CD14-positive monocyte (primary cell): ENCODE results near the gene RAB11A. TPM values are rescaled to one million over a fixed set of nuclear protein-coding genes. Genes with fewer than 3 reads are reported as not detected.

Experiments used
- DNase-seq, 3 donors: peaks; one replicate each; pipeline ENCODE4 v3.0.0-alpha.2; 2011 to 2022
- H2AFZ ChIP-seq: 2 replicates; pipeline ENCODE4 v1.6.0; 2012; ENCODE audit warnings: mild to moderate bottlenecking, low read depth, low read length, inconsistent platforms; ENCODE audit not compliant: insufficient read depth, poor library complexity, severe bottlenecking
- H3K27ac ChIP-seq, 2 donors: 1 replicate in 1 of 2; 2 replicates in 1 of 2; pipeline ENCODE4 v1.5.1; 2012 to 2013; ENCODE audit warnings: low read length in 2 of 2, control low read depth in 1 of 2, inconsistent platforms in 1 of 2, low read depth in 1 of 2, mild to moderate bottlenecking in 1 of 2
- H3K27me3 ChIP-seq, 2 donors: one replicate each; pipeline versions ENCODE4 v1.6.0 to v1.6.1; 2011 to 2013; ENCODE audit warnings: low read length in 2 of 2; ENCODE audit not compliant: control insufficient read depth in 2 of 2, insufficient read depth in 2 of 2
- H3K36me3 ChIP-seq, 2 donors: replicated peaks in 1 of 2; 1 replicate in 1 of 2; 2 replicates in 1 of 2; pipeline versions ENCODE4 v1.5.1 to v1.6.1; 2012 to 2013; ENCODE audit warnings: low read length in 2 of 2, control low read depth in 1 of 2, inconsistent platforms in 1 of 2, mild to moderate bottlenecking in 1 of 2; ENCODE audit not compliant: insufficient read depth in 2 of 2, control insufficient read depth in 1 of 2
- H3K4me1 ChIP-seq, 2 donors: 1 replicate in 1 of 2; 2 replicates in 1 of 2; pipeline versions ENCODE4 v1.5.1 to v1.6.1; 2012 to 2013; ENCODE audit warnings: low read length in 2 of 2, control low read depth in 1 of 2, inconsistent platforms in 1 of 2, mild to moderate bottlenecking in 1 of 2, moderate library complexity in 1 of 2; ENCODE audit not compliant: insufficient read depth in 2 of 2, control insufficient read depth in 1 of 2
- H3K4me2 ChIP-seq: replicated peaks from 2 replicates; pipeline ENCODE3; 2012; ENCODE audit warnings: low read length, moderate library complexity, mild to moderate bottlenecking; ENCODE audit not compliant: poor library complexity, severe bottlenecking; ENCODE audit errors: extremely low read depth
- H3K4me3 ChIP-seq, 3 experiments: fragments of 200-600 bp in 1 of 3; sonication (generic) in 1 of 3; replicated peaks in 1 of 3; 1 replicate in 2 of 3; 2 replicates in 1 of 3; pipeline ENCODE4 v1.5.1; 2011 to 2013; ENCODE audit warnings: low read length in 3 of 3, mild to moderate bottlenecking in 3 of 3, control low read depth in 2 of 3, low read depth in 2 of 3, inconsistent platforms in 1 of 3, moderate library complexity in 1 of 3
- H3K79me2 ChIP-seq: 2 replicates; pipeline ENCODE4 v1.6.0; 2012; ENCODE audit warnings: mild to moderate bottlenecking, control low read depth, inconsistent platforms, low read length, moderate library complexity; ENCODE audit not compliant: insufficient read depth
- H3K9ac ChIP-seq: 2 replicates; pipeline ENCODE4 v1.6.0; 2017; ENCODE audit warnings: low read length, mild to moderate bottlenecking; ENCODE audit not compliant: insufficient read depth, poor library complexity, severe bottlenecking
- H3K9me3 ChIP-seq, 2 donors: replicated peaks in 1 of 2; 1 replicate in 1 of 2; 2 replicates in 1 of 2; pipeline versions ENCODE4 v1.5.1 to v1.6.1; 2012 to 2013; ENCODE audit warnings: low read length in 2 of 2, control low read depth in 1 of 2; ENCODE audit not compliant: control insufficient read depth in 1 of 2, insufficient read depth in 1 of 2
- H4K20me1 ChIP-seq: 2 replicates; pipeline ENCODE4 v1.6.0; 2012; ENCODE audit warnings: mild to moderate bottlenecking, low read length, control low read depth, moderate library complexity; ENCODE audit not compliant: insufficient read depth
- H3K27ac Mint-ChIP-seq, 7 donors: one replicate each; pipeline ENCODE4 v1.8.0; 2020; ENCODE audit warnings: mild to moderate bottlenecking in 7 of 7, mixed read lengths in 7 of 7, moderate library complexity in 6 of 7, inconsistent platforms in 2 of 7
- H3K27me3 Mint-ChIP-seq, 3 donors: one replicate each; pipeline ENCODE4 v1.8.0; 2021 to 2022; ENCODE audit warnings: low read depth in 3 of 3, mild to moderate bottlenecking in 3 of 3, mixed read lengths in 3 of 3, moderate library complexity in 3 of 3, inconsistent platforms in 1 of 3
- H3K36me3 Mint-ChIP-seq, 2 donors: one replicate each; pipeline ENCODE4 v1.8.0; 2020; ENCODE audit warnings: mixed read lengths in 2 of 2, inconsistent platforms in 1 of 2, mild to moderate bottlenecking in 1 of 2
- H3K4me1 Mint-ChIP-seq: one replicate; pipeline ENCODE4 v1.8.0; 2020; ENCODE audit warnings: mild to moderate bottlenecking, mixed read lengths
- H3K4me3 Mint-ChIP-seq, 2 donors: one replicate each; pipeline ENCODE4 v1.8.0; 2020; ENCODE audit warnings: mild to moderate bottlenecking in 2 of 2, mixed read lengths in 2 of 2, moderate library complexity in 1 of 2
- H3K9me3 Mint-ChIP-seq, 7 donors: one replicate each; pipeline ENCODE4 v1.8.0; 2020 to 2022; ENCODE audit warnings: mixed read lengths in 7 of 7, mild to moderate bottlenecking in 6 of 7, moderate library complexity in 6 of 7, inconsistent platforms in 2 of 7
- CTCF ChIP-seq: fragments of 200-600 bp; IDR thresholded peaks from one replicate; pipeline ENCODE4 v1.8.0; 2022; ENCODE audit warnings: antibody characterized with exemption, mild to moderate bottlenecking
- WGBS: methylation state at CpG from one replicate; pipeline ENCODE4 v1.1.5; 2013; ENCODE audit warnings: missing lambda C conversion rate; ENCODE audit not compliant: insufficient coverage; 5-methylcytosine and 5-hydroxymethylcytosine counted together
- intact Hi-C, 2 donors: fragments of 100-400 bp; cut with micrococcal nuclease; formaldehyde crosslinking; loops; one replicate each; pipeline versions ENCODE4 v1.15.0 to v1.15.1; 2023
- polyA plus RNA-seq, 3 donors: library from polyadenylated mRNA; depleted of rRNA in 1 of 3; unstranded in 2 of 3; stranded (reverse) in 1 of 3; fragments of 300-500 nt in 2 of 3; fragments of >200 nt in 1 of 3; fragmentation: Illumina TruSeq in 2 of 3; gene quantifications; 1 replicate in 2 of 3; 2 replicates in 1 of 3; pipeline ENCODE4 v1.2.3, GENCODE V29; 2012 to 2021

Gene RAB11A
- polyA plus RNA-seq, 3 donors: 180 to 310 (median 300) TPM

GRCh38 chr15:65829130-65829764 is 40.0 kb upstream of the RAB11A start:
- Histone ChIP-seq H3K27me3 (no peaks in the 10 kb centered on the region), H3K9me3 (no peaks in the 10 kb centered on the region), H3K36me3 (no peaks in the 10 kb centered on the region), H3K79me2 (no peaks in the 10 kb centered on the region), H3K9ac (no peak overlapping the region), H3K4me3 (no peak overlapping the region), H3K27ac (no peak overlapping the region), H3K4me2 (no peak overlapping the region), H4K20me1 (no peaks in the 10 kb centered on the region), H2AFZ (no peak overlapping the region), H3K4me1 (peaks cover 51 to 54% of the 10 kb centered on the region in 2 donors)
- 50% methylated on average over 2 of the region's 7 CpGs for WGBS
- no peak overlapping the region for H3K4me3 Mint-ChIP-seq
- peaks cover 63% of the 10 kb centered on the region for H3K4me1 Mint-ChIP-seq
- peaks cover 0 to 2% (median 0%) of the 10 kb centered on the region in 3 donors for H3K27me3 Mint-ChIP-seq
- H3K27ac Mint-ChIP-seq: peak overlapping the region in 1 of 7 donors; percentile 41
- TF ChIP-seq CTCF: peak; percentile 53
- H3K36me3 Mint-ChIP-seq: peaks cover 0 to 2% of the 10 kb centered on the region in 2 donors
- no peaks in the 10 kb centered on the region for H3K9me3 Mint-ChIP-seq
- intact Hi-C loops: loop anchor here in 1 of 2 donors (5.0 kb wide), 1 partner anchor 37 kb away; the partner anchor contains the start of gene DENND4A
- peak in 1 of 3 donors; percentile 21 for DNase-seq

- no peaks in the 10 kb centered on the region for H3K9me3 ChIP-seq
- H3K4me1 ChIP-seq: peaks cover 61 to 67% of the 10 kb centered on the region in 2 donors
- 3% methylated on average over 5 of the region's 8 CpGs for WGBS
- intact Hi-C loops: loop anchor here in 1 of 2 donors (2.0 to 5.0 kb wide), 2 partner anchors 14 to 40 kb away; partner anchors contain the start of gene DENND4A
- H2AFZ ChIP-seq: peak overlapping the region; percentile 78
- H3K27me3 ChIP-seq: no peaks in the 10 kb centered on the region
- TF ChIP-seq CTCF: no peak
- Mint-ChIP-seq H3K27me3 (peaks cover 0 to 2% (median 0%) of the 10 kb centered on the region in 3 donors), H3K4me3 (peak overlapping the region; percentile 61 to 86), H3K27ac (peak overlapping the region; percentile 95 to 99 (median 97)), H3K36me3 (peaks cover 0 to 2% of the 10 kb centered on the region in 2 donors), H3K4me1 (peaks cover 76% of the 10 kb centered on the region), H3K9me3 (no peaks in the 10 kb centered on the region)
- H3K4me3 ChIP-seq: peak overlapping the region in 2 of 3 experiments; percentile 7 to 51
- DNase-seq: peak; percentile 70 to 84 (median 83)
- H4K20me1 ChIP-seq: no peaks in the 10 kb centered on the region
- H3K36me3 ChIP-seq: no peaks in the 10 kb centered on the region
- peak overlapping the region; percentile 64 for H3K4me2 ChIP-seq
- no peaks in the 10 kb centered on the region for H3K79me2 ChIP-seq
- H3K9ac ChIP-seq: peak overlapping the region; percentile 62
- peak overlapping the region; percentile 91 to 95 for H3K27ac ChIP-seq
These were observed 36.5 kb upstream of the RAB11A start for GRCh38 chr15:65832549-65833364.
